ENCODE measurements around the gene SLC7A11. TPM values are rescaled to one million over a fixed set of nuclear protein-coding genes. Genes with fewer than 3 reads are reported as not detected.

The SLC7A11 gene
- total and polyA plus RNA-seq, 2 experiments from 2014 or later, result 10.0 to 33.9 TPM

- H3F3A ChIP-seq (replicated peaks; ENCODE audit: low read depth), result no peaks in the 10 kb centered on the region
- H3K36me3 Mint-ChIP-seq (ENCODE audit: low read depth), result peaks cover 64% of the 10 kb centered on the region
- DNase-seq (ENCODE audit: low spot score), result no peak
- no peak overlapping the region for H3K4me2 ChIP-seq
- H3K36me3 ChIP-seq (ENCODE audit: insufficient read depth), result peaks cover 25% of the 10 kb centered on the region; the same call in 1 of the 2 replicates
- H3K27ac Mint-ChIP-seq, result no peak overlapping the region
- H3K4me3 Mint-ChIP-seq, result no peak overlapping the region
- peaks cover 12% of the 10 kb centered on the region for H3K4me1 Mint-ChIP-seq
- H3K79me2 ChIP-seq (replicated peaks; ENCODE audit: insufficient read depth), result no peaks in the 10 kb centered on the region
- H3K4me3 ChIP-seq, result no peak overlapping the region
- H3K9me2 ChIP-seq (ENCODE audit: insufficient read depth), result no peaks in the 10 kb centered on the region
- TF ChIP-seq CREB1 (CRISPR knock-in tag; IDR thresholded peaks at IDR 0.05; ENCODE audit: low read depth), result no peak
- TF ChIP-seq ZNF114 (CRISPR knock-in tag; IDR thresholded peaks at IDR 0.05), result no peak
- TF ChIP-seq ZNF331 (CRISPR knock-in tag; IDR thresholded peaks at IDR 0.05; ENCODE audit: low read depth), result no peak
- TF ChIP-seq NANOG (IDR thresholded peaks at IDR 0.05; ENCODE audit: borderline replicate concordance), result no peak
- TF ChIP-seq EZH2phosphoT487 (IDR thresholded peaks at IDR 0.05; ENCODE audit: unreplicated experiment), result no peak
- TF ChIP-seq ETS1 (IDR thresholded peaks at IDR 0.05), result no peak
- no peak for TF ChIP-seq EZH2 (IDR thresholded peaks at IDR 0.05; ENCODE audit: low read depth, unreplicated experiment)
- no peak for TF ChIP-seq ZNF462 (CRISPR knock-in tag; IDR thresholded peaks at IDR 0.05)
- TF ChIP-seq CTCF (conservative IDR thresholded peaks at IDR 0.05; ENCODE audit: low read depth in 2 of 2), result no peak
- TF ChIP-seq REST (IDR thresholded peaks at IDR 0.05; ENCODE audit: unreplicated experiment), result no peak
- no peak for TF ChIP-seq JUNB (IDR thresholded peaks at IDR 0.05; ENCODE audit: unreplicated experiment)
- no peak for TF ChIP-seq STAT1 (IDR thresholded peaks at IDR 0.05; ENCODE audit: unreplicated experiment)
- TF ChIP-seq POLR2AphosphoS5 (IDR thresholded peaks at IDR 0.05; ENCODE audit: low read depth), result no peak
- no peak overlapping the region for H2AFZ ChIP-seq
- no peak for ATAC-seq
- no peaks in the 10 kb centered on the region for H4K20me1 ChIP-seq (replicated peaks; ENCODE audit: insufficient read depth)
- H3K27me3 Mint-ChIP-seq (ENCODE audit: insufficient read depth, low read depth, poor library complexity), result no peaks in the 10 kb centered on the region
- H3K4me1 ChIP-seq (ENCODE audit: insufficient read depth), result no peaks in the 10 kb centered on the region
- H3K27me3 ChIP-seq (ENCODE audit: insufficient read depth), result no peaks in the 10 kb centered on the region
- H3K27ac ChIP-seq (ENCODE audit: low read depth), result no peak overlapping the region; the same call in 1 of the 2 replicates
- no peaks in the 10 kb centered on the region for H3K9me3 Mint-ChIP-seq
Observed at GRCh38 chr4:138181287-138181686, 60.9 kb downstream of the SLC7A11 start.

All from GM23338 (cell line).